ENCODE measurements around the gene TXNIP. TPM values are rescaled to one million over a fixed set of nuclear protein-coding genes. Genes with fewer than 3 reads are reported as not detected.

TXNIP gene
- polyA plus RNA-seq, 1 experiment = 212 TPM

GRCh38 chr1:145952903-145953302, 43.5 kb downstream of the TXNIP start:
- Histone ChIP-seq H3K4me3 (ENCODE audit: low read depth, low read length) (no peak overlapping the region), H3K36me3 (ENCODE audit: control insufficient read depth, insufficient read depth, low read length) (no peaks in the 10 kb centered on the region), H3K27me3 (ENCODE audit: control insufficient read depth, insufficient read depth, low read length) (no peaks in the 10 kb centered on the region)
- POLR2A ChIA-PET = no interaction called here
- CTCF ChIA-PET = no interaction called here
- no peak for TF ChIP-seq CTCF (IDR thresholded peaks at IDR 0.05; ENCODE audit: insufficient read depth, low read depth, low read length)
- DNase-seq (ENCODE audit: low read depth) = no peak

GRCh38 chr1:145951526-145951925, 44.9 kb downstream of the TXNIP start:
- H3K36me3 ChIP-seq (ENCODE audit: control insufficient read depth, insufficient read depth, low read length) = peaks cover 2% of the 10 kb centered on the region; the same call in 1 of the 2 replicates
- ChIA-PET POLR2A (no interaction called here), CTCF (interaction anchor here (1.2 kb wide), 1 partner anchor 9 kb away, joined by 3 read pairs; no protein-coding TSS in a partner anchor)
- no peaks in the 10 kb centered on the region for H3K27me3 ChIP-seq (ENCODE audit: control insufficient read depth, insufficient read depth, low read length)
- no peak for TF ChIP-seq CTCF (IDR thresholded peaks at IDR 0.05; ENCODE audit: insufficient read depth, low read depth, low read length)
- no peak overlapping the region for H3K4me3 ChIP-seq (ENCODE audit: low read depth, low read length)
- DNase-seq (ENCODE audit: low read depth) = no peak

GRCh38 chr1:145949219-145949618, 47.2 kb downstream of the TXNIP start:
- TF ChIP-seq CTCF (IDR thresholded peaks at IDR 0.05; ENCODE audit: insufficient read depth, low read depth, low read length) = no peak
- CTCF ChIA-PET = interaction anchor here (1.0 kb wide), 1 partner anchor 14 kb away, joined by 4 read pairs; no protein-coding TSS in a partner anchor
- Histone ChIP-seq H3K4me3 (ENCODE audit: low read depth, low read length) (no peak overlapping the region), H3K27me3 (ENCODE audit: control insufficient read depth, insufficient read depth, low read length) (no peaks in the 10 kb centered on the region), H3K36me3 (ENCODE audit: control insufficient read depth, insufficient read depth, low read length) (peaks cover 2% of the 10 kb centered on the region; the same call in 1 of the 2 replicates)
- DNase-seq (ENCODE audit: low read depth) = no peak
- POLR2A ChIA-PET = interaction anchor here (0.7 kb wide), 1 partner anchor 9 kb away, joined by 3 read pairs; the partner anchor contains the start of gene LIX1L

GRCh38 chr1:145947551-145947950, 48.8 kb downstream of the TXNIP start:
- CTCF ChIA-PET = no interaction called here
- POLR2A ChIA-PET = no interaction called here
- Histone ChIP-seq H3K36me3 (ENCODE audit: control insufficient read depth, insufficient read depth, low read length) (peaks cover 2% of the 10 kb centered on the region), H3K27me3 (ENCODE audit: control insufficient read depth, insufficient read depth, low read length) (no peaks in the 10 kb centered on the region), H3K4me3 (ENCODE audit: low read depth, low read length) (no peak overlapping the region)
- TF ChIP-seq CTCF (IDR thresholded peaks at IDR 0.05; ENCODE audit: insufficient read depth, low read depth, low read length) = no peak
- no peak for DNase-seq (ENCODE audit: low read depth)

GRCh38 chr1:145946477-145946986, 49.8 kb downstream of the TXNIP start:
- Histone ChIP-seq H3K27me3 (ENCODE audit: control insufficient read depth, insufficient read depth, low read length) (no peaks in the 10 kb centered on the region), H3K36me3 (ENCODE audit: control insufficient read depth, insufficient read depth, low read length) (peaks cover 2% of the 10 kb centered on the region), H3K4me3 (ENCODE audit: low read depth, low read length) (no peak overlapping the region)
- no peak for DNase-seq (ENCODE audit: low read depth)
- ChIA-PET CTCF (interaction anchor here (0.8 to 1.0 kb wide), 2 partner anchors 13 to 19 kb away, joined by 3 read pairs; partner anchors contain the start of gene RBM8A), POLR2A (no interaction called here)
- TF ChIP-seq CTCF (IDR thresholded peaks at IDR 0.05; ENCODE audit: insufficient read depth, low read depth, low read length) = no peak
